Measurements from ENCODE around the gene CLMN. TPM values are rescaled to one million over a fixed set of nuclear protein-coding genes. Genes with fewer than 3 reads are reported as not detected.
"Not testable (repeated sequence)": the region's sequence is repeated elsewhere in the genome, so short reads cannot be mapped to it uniquely, and the experiment has no call there.

CLMN gene
- polyA plus RNA-seq, 4 donors, result 21.1 to 27.5 (median 24.8) TPM

DNA sequence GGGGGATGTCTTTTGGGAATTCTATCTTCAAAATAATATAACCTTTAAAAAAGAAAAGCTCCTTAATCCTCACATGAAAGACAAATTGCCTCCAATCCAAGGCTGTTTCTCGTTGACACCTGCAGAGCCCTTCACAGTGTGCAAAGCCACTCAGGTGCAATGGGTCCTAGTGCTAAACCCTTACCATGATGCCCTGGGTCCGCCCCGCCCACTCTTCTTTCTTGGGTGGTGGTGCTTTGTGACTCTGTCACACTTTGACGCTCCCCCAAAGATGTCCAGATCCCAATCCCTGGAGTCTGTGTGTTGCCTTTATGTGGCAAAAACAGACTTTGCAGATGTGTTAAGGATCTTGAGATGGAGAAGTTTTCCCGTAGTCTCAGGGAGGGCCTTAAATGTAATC, 29.7 kb downstream of the CLMN start:
- no peak for DNase-seq (ENCODE audit: low read depth in 4 of 4, low spot score in 3 of 4)

DNA sequence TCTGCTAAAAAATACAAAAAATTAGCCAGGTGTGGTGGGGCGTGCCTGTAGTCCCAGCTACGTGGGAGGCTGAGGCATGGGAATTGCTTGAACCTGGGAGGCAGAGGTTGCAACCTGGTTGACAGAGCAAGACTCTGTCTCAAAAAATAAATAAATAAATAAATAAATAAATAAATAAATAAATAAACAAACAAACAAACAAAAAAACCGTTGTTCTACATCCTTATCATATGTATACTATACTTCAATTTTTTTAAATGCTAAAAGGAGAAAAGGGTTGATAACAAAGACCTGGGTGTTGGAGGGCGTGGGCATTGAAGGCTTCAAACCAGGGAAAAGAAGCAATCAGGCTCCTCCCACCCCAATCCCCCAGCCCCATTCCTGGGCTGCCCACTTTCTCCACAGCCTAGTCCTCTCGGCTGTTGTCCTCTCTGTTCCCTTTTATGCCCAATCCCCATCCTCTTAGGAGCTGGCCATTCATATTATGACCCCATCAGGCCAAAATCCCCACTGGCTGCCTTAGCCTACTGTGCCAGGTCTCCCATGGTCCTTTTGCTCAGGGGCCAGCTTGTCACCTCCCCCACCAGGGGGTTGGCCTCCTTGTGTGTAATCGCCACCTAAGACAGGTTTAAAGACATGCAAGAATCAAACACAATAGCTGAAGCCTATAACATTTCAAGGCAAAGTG, 30.2 kb downstream of the CLMN start:
- DNase-seq (ENCODE audit: low read depth in 4 of 4, low spot score in 3 of 4), result no peak

DNA sequence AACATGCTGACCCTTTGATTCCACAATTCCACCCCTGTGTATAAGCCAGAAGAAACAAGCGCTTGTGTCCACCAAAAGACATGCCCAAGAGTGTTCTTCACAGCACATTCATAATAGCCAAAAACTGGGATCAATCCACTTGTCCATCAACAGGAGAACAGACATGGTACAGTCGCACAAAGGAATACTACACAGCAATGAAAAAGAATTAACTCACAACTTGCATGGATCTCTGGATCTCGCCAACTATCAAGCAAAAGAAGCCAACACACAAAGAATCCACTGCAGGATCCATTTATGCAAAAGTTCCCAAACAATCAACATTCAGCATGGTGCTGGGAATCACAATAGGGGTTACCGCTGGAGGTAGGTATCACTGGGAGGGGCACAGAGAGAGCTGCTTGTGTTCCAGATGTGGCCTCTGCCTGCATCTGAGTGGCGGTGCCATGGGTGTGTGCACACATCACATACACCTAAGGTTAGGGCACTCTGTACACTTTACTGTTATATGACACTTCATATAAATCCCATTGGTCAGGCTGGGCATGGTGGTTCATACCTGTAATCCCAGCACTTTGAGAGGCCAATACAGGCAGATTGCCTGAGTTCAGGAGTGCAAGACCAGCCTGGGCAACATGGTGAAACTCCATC, 30.9 kb downstream of the CLMN start:
- DNase-seq (ENCODE audit: low read depth in 4 of 4, low spot score in 3 of 4), result no peak

DNA sequence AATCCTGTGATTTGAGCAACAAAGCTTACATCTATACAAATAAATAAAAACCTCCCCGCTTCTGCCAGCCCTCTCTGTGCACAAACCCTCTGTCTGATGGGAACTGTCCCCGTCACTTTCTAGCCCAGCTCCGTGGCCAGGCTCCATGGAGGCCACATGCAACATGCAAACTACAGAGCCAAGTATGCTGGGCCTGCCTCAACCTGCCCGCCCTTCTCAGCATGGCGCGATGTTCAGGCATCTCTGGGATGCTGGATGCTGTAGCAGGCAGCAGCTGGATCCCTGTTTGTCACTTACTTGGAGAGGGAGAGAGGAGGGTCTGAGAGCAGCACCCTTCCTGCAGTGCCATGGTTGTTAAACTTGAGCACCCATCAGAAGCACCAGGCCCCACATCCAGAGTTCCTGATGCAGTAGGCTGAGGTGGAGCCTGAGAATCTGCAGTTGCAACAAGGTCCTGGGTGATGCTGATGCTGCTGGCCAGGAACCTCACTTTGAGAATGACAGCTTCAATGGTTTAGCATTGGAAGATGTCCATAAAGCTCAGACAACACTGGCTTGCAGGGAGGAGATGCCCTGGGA, 32.4 kb downstream of the CLMN start:
- no peak for DNase-seq (ENCODE audit: low read depth in 4 of 4, low spot score in 3 of 4)

DNA sequence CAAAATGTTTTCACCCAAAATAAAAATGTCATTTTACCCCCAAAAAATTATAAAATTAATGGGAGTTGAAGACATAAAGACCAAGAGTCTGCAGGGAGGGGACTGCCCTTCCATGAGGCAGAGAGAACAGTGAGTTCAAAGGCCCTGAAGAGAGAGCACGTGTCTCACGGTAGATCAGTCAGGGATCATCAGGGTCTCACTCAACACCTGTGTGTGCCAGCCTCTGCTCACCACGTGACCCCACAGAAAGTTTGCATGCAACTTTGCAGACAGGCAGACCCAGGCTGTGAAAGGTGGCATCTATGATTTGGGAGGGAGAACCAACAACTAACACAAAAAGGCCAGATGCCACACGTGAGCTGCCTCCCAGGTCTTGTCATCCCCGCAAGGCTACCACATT, 33.1 kb downstream of the CLMN start:
- no peak for DNase-seq (ENCODE audit: low read depth in 4 of 4, low spot score in 3 of 4)

DNA sequence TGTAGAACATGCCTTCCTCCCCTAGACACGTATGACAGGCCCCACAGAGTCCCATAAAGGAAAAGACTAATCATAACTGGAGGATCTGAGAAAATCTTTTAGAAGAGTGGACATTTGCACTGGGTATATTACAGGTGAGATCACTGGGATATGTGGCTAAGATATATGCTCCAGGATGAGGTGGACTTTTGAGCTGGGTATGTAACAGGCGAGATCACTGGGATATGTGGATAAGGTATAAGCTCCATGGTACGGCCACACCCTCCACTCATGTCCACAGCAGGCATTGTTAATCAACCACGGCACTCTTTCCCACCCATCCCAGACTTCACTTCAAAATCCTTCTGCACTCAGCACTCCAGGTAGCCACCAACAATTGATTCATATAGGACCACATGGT, 34.1 kb downstream of the CLMN start:
- no peak for DNase-seq (ENCODE audit: low read depth in 4 of 4, low spot score in 3 of 4)

DNA sequence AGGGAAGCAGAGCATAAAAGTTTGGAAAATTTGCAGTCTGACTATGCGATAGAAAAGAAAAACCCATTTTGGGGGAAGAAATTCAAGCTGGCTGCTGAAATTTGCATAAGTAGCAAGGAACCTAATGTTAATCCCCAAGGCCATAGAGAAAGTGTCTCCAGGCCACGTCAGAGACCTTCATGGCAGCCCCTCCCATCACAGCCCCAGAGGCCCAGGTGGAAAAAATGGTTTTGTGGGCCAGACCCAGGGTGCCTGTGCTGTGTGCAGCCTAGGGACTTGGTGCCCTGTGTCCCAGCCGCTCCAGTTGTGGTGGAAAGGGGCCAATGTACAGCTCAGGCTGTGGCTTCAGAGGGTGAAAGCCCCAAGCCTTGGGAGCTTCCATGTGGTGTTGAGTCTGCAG, 35.9 kb downstream of the CLMN start:
- DNase-seq (ENCODE audit: low read depth in 4 of 4, low spot score in 3 of 4), result not testable (repeated sequence)

DNA sequence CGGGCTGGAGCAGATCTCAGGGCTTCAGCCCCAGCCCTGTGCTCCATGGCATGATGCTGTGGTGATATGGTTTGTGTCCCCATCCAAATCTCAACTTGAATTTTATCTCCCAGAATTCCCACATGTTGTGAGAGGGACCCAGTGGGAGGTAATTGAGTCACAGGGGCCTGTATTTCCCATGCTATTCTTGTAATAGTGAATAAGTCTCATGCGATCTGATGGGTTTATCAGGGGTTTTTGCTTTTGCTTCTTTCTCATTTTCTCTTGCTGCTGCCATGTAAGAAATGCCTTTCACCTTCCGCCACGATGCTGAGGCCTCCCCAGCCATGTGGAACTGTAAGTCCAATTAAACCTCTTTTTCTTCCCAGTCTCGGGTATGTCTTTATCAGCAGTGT, 36.7 kb downstream of the CLMN start:
- DNase-seq (ENCODE audit: low read depth in 4 of 4, low spot score in 3 of 4), result not testable (repeated sequence)

DNA sequence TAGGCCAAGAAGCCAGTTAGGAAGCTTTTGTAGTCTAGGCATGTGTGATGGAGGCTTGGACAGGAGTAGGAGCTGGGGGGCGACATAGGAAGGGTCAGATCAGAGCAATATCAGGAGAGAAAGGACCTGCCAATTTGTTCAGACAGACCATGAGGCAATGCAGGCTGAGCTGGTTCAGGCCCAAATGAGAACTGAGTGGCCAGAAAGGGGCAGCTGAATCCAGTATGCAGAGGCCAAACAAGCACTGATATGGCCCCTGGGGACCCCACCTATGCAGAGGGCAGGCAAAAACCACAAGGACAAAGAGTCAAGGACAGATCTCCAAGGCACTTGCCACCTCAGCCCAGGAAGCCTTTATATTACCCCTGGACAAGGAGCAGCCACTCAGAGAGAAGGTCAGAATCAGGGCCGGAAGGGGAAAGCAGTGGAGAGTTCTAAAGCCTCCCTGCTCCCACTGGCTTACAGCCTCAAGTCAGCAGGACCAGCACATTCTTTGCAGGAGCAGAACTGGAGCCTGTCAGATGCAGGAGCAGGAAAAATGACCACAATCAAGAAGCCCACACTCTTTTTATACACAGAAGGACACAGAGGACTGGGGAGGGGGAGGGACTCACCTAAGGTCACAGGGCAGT, 37.2 kb downstream of the CLMN start:
- no peak for DNase-seq (ENCODE audit: low read depth in 4 of 4, low spot score in 3 of 4)

DNA sequence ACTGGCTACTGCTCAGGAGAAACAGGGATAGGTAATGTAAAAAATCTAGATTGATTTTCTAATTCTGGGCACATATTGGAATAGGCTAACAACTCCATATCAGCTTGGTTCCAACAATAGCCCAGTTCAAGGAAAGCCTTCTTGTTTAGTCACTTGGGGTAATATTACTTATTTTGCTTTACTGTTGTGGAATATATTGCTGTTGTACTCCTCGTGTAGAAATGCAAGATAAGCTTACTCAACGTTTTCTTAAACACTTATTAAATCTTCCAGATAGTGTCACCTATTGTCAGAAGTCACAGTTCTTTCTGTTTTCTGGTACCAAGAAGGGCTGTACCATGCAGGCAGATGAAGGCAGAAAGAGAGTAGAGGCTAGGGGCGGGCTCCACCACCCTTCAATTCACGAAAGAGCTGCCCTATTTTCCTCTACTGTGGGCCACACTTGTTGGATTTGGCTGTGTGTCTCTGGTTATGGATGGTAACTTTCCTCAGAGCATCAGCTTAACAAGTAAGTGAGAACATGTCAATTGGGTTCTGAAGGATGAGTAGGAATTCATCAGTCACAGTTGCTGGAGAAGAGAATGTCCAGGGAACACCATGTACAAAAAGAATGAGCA, 38.0 kb downstream of the CLMN start:
- DNase-seq (ENCODE audit: low read depth in 4 of 4, low spot score in 3 of 4), result no peak

DNA sequence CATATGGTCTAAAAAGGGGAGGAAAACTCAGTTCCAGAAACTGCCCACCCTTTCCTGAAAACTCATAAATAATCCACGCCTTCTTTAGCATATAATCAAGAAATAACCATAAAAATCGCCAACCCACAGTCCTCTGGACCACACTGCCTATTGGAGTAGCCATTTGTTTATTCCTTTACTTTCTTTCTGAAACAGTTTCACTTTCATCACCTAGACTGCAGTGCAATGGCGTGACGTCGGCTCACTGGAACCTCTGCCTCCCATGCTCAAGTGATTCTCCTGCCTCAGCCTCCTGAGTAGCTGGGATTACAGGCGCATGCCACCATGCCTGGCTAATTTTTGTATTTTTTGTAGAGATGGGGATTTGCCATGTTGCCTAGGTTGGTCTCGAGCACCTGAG, 44.2 kb downstream of the CLMN start:
- DNase-seq (ENCODE audit: low read depth in 4 of 4, low spot score in 3 of 4), result no peak

DNA sequence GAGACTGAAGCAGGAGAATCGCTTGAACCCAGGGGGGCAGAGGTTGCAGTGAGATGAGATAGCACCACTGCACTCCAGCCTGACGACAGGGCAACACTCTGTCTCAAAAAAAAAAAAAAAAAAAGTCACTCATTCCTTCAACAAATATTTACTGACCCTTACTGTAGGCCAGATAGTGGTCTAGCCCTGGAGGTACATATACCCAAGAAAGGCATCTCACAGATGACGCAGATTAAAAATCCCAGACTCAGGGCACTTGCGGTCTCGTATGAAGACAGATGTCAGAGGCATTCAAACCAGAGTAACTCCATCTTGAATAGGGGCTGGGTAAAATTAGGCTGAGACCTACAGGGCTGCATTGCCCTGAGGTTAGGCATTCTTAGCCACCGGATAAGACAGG, 44.8 kb downstream of the CLMN start:
- no peak for DNase-seq (ENCODE audit: low read depth in 4 of 4, low spot score in 3 of 4)

DNA sequence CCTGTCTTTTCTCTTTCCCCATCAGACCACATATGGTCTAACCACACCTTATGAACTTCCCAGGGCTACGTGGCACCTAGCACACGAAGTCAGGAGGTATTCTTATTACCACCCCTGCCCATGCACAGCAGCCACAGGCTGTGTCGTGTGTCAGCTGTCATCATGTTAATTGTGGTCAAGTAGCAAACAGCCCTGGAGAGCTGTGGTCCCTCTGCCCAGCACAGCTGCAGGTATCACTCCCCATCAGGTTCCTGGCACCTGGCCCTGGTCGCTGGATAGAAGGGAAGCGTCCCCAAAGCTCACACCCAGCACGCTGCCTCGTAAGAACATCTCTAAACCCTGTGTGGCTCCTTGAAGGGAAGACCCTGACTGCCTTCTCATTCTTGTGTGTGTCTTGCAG, 45.4 kb downstream of the CLMN start:
- DNase-seq (ENCODE audit: low read depth in 4 of 4, low spot score in 3 of 4), result no peak

DNA sequence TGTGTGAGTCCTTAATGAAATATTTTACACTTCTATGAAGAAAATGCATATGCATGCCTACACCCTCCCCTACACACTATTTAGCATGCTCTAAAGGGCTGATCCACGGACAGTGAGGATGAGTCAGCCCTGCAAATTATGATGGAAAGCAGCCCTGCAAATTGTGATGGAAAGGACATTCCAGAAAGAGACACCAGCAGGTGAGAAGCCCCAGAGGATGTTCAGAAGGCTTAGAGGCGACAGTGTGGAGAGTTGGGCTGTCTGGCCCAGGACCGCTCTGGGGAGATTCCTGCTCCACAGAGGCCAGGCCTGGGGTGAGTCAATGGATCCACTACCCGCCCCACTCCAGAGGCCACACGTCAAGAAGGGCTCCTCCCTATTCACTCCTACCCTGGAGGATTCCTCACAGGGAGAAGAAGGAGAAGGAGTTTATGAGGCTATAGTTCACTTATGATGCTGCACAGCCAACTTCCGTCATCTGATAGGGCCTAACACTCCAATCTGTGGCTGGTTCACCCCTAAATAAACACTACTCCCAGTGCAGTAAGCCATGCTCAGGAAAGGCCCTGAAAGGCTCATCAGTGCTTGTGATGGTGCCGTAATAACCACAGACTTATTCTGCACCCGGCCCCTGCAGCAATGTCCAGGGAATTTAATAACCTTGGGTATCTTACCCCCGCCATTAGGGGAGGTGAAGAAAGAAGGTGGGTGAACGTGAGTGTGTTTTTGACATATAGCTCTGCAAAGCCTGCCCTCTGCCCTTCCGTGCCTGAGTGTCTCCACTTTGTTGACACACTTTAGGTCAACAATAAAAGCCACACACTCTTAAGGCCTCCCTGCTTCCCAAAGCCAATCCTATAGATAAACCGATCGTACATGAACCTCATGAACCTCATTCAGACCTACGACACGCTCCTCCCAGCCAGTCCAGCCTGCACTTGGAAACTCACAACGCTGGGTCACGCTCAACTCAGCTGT, 46.4 kb downstream of the CLMN start:
- DNase-seq (ENCODE audit: low read depth in 4 of 4, low spot score in 3 of 4), result no peak

DNA sequence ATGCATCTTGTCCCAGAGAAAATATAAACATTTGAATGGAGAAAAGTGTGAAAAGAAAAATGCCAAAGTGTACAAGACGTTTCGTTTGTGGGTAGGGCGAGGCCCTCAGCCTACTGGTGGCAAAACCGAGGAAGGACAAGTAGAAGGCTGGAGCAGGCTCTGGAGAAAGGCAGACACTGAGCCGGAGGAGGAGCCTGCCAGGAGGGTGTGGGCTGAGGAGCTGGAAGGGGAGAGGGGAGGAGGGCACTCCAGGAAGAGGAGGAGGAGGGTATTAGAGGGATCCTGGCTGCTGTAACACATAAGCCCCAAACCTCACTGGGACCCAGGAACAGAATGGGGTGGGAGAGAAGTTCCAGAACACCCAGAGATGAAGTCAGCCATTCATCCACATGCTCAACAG, 47.7 kb downstream of the CLMN start:
- no peak for DNase-seq (ENCODE audit: low read depth in 4 of 4, low spot score in 3 of 4)

DNA sequence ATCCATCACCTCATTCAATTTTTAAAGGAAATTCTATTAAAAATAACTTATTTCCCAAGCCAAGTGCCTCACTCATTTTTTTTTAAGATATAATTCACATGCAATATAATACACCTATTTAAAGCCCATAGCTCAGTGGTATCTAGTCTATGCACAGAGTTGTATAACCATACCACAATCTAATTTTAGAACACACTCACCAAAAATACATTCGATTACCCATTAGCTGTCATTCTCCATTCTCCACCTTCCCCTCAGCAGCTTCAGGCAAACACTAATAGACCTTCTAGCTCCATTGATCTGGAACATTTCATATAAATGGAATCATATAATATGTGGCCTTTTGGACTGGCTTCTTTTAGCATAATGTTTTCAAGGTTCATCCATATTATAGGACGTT, 49.5 kb downstream of the CLMN start:
- no peak for DNase-seq (ENCODE audit: low read depth in 4 of 4, low spot score in 3 of 4)

DNA sequence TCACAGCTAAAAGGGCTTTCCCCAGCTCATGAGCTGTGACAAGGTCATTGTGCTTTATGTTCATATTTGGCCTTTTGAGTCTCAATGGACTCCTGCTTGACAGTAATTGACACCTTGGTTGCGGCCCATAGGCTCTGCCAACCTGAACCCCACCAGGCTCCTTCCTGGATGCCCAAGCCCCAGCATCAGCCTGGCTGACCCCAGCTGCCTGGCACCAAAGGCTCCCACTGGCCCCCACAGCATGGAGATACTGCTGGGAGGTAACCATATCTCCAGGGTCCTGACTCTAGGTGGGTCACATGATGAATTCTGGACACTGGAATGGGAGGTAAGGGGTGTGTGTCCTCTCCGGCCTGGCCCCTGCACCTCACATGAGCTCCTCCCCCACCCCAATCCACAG, 50.2 kb downstream of the CLMN start:
- no peak for DNase-seq (ENCODE audit: low read depth in 4 of 4, low spot score in 3 of 4)

DNA sequence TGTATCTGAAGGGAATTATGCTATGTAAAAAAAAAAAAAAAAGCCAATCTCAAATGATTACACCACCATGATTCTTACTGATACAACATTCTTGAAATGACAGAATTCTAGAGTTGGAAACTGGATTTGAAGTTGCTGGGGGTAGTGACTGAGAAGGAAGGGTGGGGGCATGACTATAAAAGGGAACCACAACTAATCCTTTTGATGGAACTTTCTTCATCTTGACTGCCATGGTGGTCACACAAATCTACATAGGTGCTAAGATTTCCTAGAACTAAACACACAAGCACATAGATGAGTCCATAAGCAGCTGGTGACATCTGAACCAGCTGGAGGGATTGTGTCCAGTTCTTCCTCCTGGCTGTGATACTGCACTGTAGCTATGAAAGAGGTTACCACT, 51.4 kb downstream of the CLMN start:
- no peak for DNase-seq (ENCODE audit: low read depth in 4 of 4, low spot score in 3 of 4)

DNA sequence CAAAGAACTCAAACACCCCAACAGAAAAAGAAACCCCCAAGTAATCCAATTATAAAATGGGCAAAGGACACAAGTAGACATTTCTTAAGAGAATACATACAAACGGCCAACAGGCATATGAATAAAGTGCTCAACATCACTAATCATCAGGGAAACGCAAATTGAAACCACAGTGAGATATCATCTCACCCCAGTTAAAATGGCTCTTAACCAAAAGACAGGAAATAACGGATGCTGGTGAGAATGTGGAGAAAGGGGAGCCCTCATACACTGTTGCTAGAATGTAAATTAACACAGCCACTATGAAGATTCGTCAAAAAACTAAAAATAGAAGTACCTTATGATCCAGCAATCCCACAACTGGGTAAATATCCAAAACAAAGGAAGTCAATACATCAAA, 52.4 kb downstream of the CLMN start:
- no peak for DNase-seq (ENCODE audit: low read depth in 4 of 4, low spot score in 3 of 4)
